HG03457 (cell line): ENCODE data around the gene NFYA.

Experiments used
- ATAC-seq: cut with Tn5 transposase; IDR thresholded peaks from one replicate; pipeline ENCODE4 v1.9.1; 2021; ENCODE audit warnings: moderate number of reproducible peaks; ENCODE audit not compliant: unreplicated experiment

Gene NFYA

GRCh38 chr6:41072836-41073202, at the start of gene NFYA:
Gene NFYA (plus strand): TSS chr6:41072974. CDS start chr6:41079090, 6,116 bp downstream.
- peak; percentile 41 for ATAC-seq

GRCh38 chr6:41023114-41023513, 49.7 kb upstream of the NFYA start:
- no peak for ATAC-seq

- no peak for ATAC-seq
Measured at GRCh38 chr6:41025966-41026530, 46.7 kb upstream of the NFYA start.

GRCh38 chr6:41027241-41027640, 45.5 kb upstream of the NFYA start:
- ATAC-seq, result no peak

- peak; percentile 78 for ATAC-seq
Measured at GRCh38 chr6:41027799-41028560, 44.8 kb upstream of the NFYA start.

- no peak for ATAC-seq
Measured at GRCh38 chr6:41028561-41029412, 44.0 kb upstream of the NFYA start.

- no peak for ATAC-seq
Measured at GRCh38 chr6:41032830-41033229, 39.9 kb upstream of the NFYA start.

GRCh38 chr6:41033776-41034175, 39.0 kb upstream of the NFYA start:
- ATAC-seq, result no peak

GRCh38 chr6:41036186-41036585, 36.6 kb upstream of the NFYA start:
- ATAC-seq, result no peak

GRCh38 chr6:41036601-41037000, 36.2 kb upstream of the NFYA start:
- no peak for ATAC-seq

- ATAC-seq, result no peak
Measured at GRCh38 chr6:41037107-41037900, 35.5 kb upstream of the NFYA start.

- no peak for ATAC-seq
Measured at GRCh38 chr6:41038205-41038604, 34.6 kb upstream of the NFYA start.

- ATAC-seq, result no peak
Measured at GRCh38 chr6:41039060-41039998, 33.4 kb upstream of the NFYA start, which contains the start of gene UNC5CL. Gene UNC5CL (minus strand): TSS chr6:41039221. CDS start chr6:41035074, 4,147 bp downstream.

GRCh38 chr6:41040101-41040939, 32.5 kb upstream of the NFYA start:
- no peak for ATAC-seq

GRCh38 chr6:41040940-41041536, 31.7 kb upstream of the NFYA start:
- no peak for ATAC-seq

- ATAC-seq, result no peak
Measured at GRCh38 chr6:41042226-41043055, 30.3 kb upstream of the NFYA start, which contains the start of gene TSPO2. Gene TSPO2 (plus strand): TSS chr6:41042467. CDS start chr6:41042986, 519 bp downstream.

GRCh38 chr6:41043151-41043550, 29.6 kb upstream of the NFYA start:
- ATAC-seq, result no peak
